Activated naive CD8-positive, alpha-beta T cell treated with anti-CD3 and anti-CD28 coated beads for 36 hours (primary cell): ENCODE results near the gene RELCH. TPM values are rescaled to one million over a fixed set of nuclear protein-coding genes. Genes with fewer than 3 reads are reported as not detected.

Source experiments
- DNase-seq: peaks from one replicate; pipeline ENCODE4 v3.0.0; 2021
- H3K27ac Mint-ChIP-seq: one replicate; pipeline ENCODE4 v1.8.0; 2022; ENCODE audit warnings: mild to moderate bottlenecking, moderate library complexity, mixed read lengths
- H3K27me3 Mint-ChIP-seq: one replicate; pipeline ENCODE4 v1.8.0; 2022; ENCODE audit warnings: mild to moderate bottlenecking, mixed read lengths
- H3K36me3 Mint-ChIP-seq: one replicate; pipeline ENCODE4 v1.8.0; 2021; ENCODE audit warnings: mild to moderate bottlenecking, mixed read lengths
- H3K4me1 Mint-ChIP-seq: one replicate; pipeline ENCODE4 v1.8.0; 2021; ENCODE audit warnings: mixed read lengths
- H3K4me3 Mint-ChIP-seq: one replicate; pipeline ENCODE4 v1.8.0; 2022; ENCODE audit warnings: mild to moderate bottlenecking, moderate library complexity, mixed read lengths
- H3K9me3 Mint-ChIP-seq: one replicate; pipeline ENCODE4 v1.8.0; 2022; ENCODE audit warnings: mixed read lengths
- total RNA-seq, 2 experiments: library from RNA; stranded (reverse); gene quantifications; one replicate each; pipeline ENCODE4 v1.2.3, GENCODE V29; 2021

The RELCH gene
- total RNA-seq, 2 experiments from 2014 or later = 13.5 to 13.9 TPM

GRCh38 chr18:62258616-62259015 is 71.6 kb downstream of the RELCH start:
- Mint-ChIP-seq H3K9me3 (no peaks in the 10 kb centered on the region), H3K4me1 (no peaks in the 10 kb centered on the region), H3K27me3 (no peaks in the 10 kb centered on the region), H3K36me3 (peaks cover 3% of the 10 kb centered on the region), H3K27ac (no peak overlapping the region), H3K4me3 (no peak overlapping the region)
- no peak for DNase-seq

- no peak for DNase-seq
- H3K4me3 Mint-ChIP-seq = no peak overlapping the region
Measured at GRCh38 chr18:62262061-62262460, 75.0 kb downstream of the RELCH start.

GRCh38 chr18:62264984-62265383 is 77.9 kb downstream of the RELCH start:
- H3K27me3 Mint-ChIP-seq = no peaks in the 10 kb centered on the region
- DNase-seq = no peak

More at GRCh38 chr18:62262061-62262460, 75.0 kb downstream of the RELCH start:
- Mint-ChIP-seq H3K27me3 (no peaks in the 10 kb centered on the region), H3K4me1 (peaks cover 3% of the 10 kb centered on the region), H3K36me3 (peaks cover 7% of the 10 kb centered on the region), H3K27ac (no peak overlapping the region), H3K9me3 (no peaks in the 10 kb centered on the region)

GRCh38 chr18:62277045-62277444 is 90.0 kb downstream of the RELCH start:
- Mint-ChIP-seq H3K27me3 (no peaks in the 10 kb centered on the region), H3K36me3 (peaks cover 16% of the 10 kb centered on the region), H3K4me3 (no peak overlapping the region), H3K9me3 (no peaks in the 10 kb centered on the region), H3K27ac (no peak overlapping the region), H3K4me1 (peaks cover 25% of the 10 kb centered on the region)
- no peak for DNase-seq

More at GRCh38 chr18:62264984-62265383, 77.9 kb downstream of the RELCH start:
- Mint-ChIP-seq H3K36me3 (peaks cover 8% of the 10 kb centered on the region), H3K9me3 (no peaks in the 10 kb centered on the region), H3K27ac (no peak overlapping the region), H3K4me3 (no peak overlapping the region), H3K4me1 (peaks cover 3% of the 10 kb centered on the region)

GRCh38 chr18:62279561-62279960 is 92.5 kb downstream of the RELCH start:
- no peak for DNase-seq
- Mint-ChIP-seq H3K4me1 (peaks cover 33% of the 10 kb centered on the region), H3K36me3 (peaks cover 31% of the 10 kb centered on the region), H3K27me3 (no peaks in the 10 kb centered on the region), H3K4me3 (no peak overlapping the region), H3K27ac (no peak overlapping the region), H3K9me3 (no peaks in the 10 kb centered on the region)

- Mint-ChIP-seq H3K27me3 (no peaks in the 10 kb centered on the region), H3K27ac (no peak overlapping the region), H3K9me3 (no peaks in the 10 kb centered on the region), H3K4me3 (no peak overlapping the region), H3K4me1 (peaks cover 32% of the 10 kb centered on the region), H3K36me3 (peaks cover 35% of the 10 kb centered on the region)
- no peak for DNase-seq
Measured at GRCh38 chr18:62280058-62280457, 93.0 kb downstream of the RELCH start.

- no peaks in the 10 kb centered on the region for H3K27me3 Mint-ChIP-seq
- H3K4me3 Mint-ChIP-seq = no peak overlapping the region
- peaks cover 39% of the 10 kb centered on the region for H3K36me3 Mint-ChIP-seq
- peaks cover 36% of the 10 kb centered on the region for H3K4me1 Mint-ChIP-seq
- peak overlapping the region; percentile 15 for H3K27ac Mint-ChIP-seq
- DNase-seq = no peak
- H3K9me3 Mint-ChIP-seq = no peaks in the 10 kb centered on the region
Measured at GRCh38 chr18:62280786-62281185, 93.7 kb downstream of the RELCH start.

GRCh38 chr18:62281684-62282083 is 94.6 kb downstream of the RELCH start:
- Mint-ChIP-seq H3K4me3 (no peak overlapping the region), H3K9me3 (no peaks in the 10 kb centered on the region), H3K4me1 (peaks cover 38% of the 10 kb centered on the region), H3K27me3 (no peaks in the 10 kb centered on the region), H3K27ac (peak overlapping the region; percentile 72), H3K36me3 (peaks cover 40% of the 10 kb centered on the region)
- no peak for DNase-seq

GRCh38 chr18:62282188-62282629 is 95.2 kb downstream of the RELCH start:
- Mint-ChIP-seq H3K27me3 (no peaks in the 10 kb centered on the region), H3K4me3 (no peak overlapping the region), H3K9me3 (no peaks in the 10 kb centered on the region), H3K4me1 (peaks cover 34% of the 10 kb centered on the region), H3K36me3 (peaks cover 36% of the 10 kb centered on the region), H3K27ac (peak overlapping the region; percentile 72)
- DNase-seq = no peak

GRCh38 chr18:62284637-62285036 is 97.6 kb downstream of the RELCH start:
- no peak for DNase-seq

GRCh38 chr18:62285281-62285680 is 98.2 kb downstream of the RELCH start:
- Mint-ChIP-seq H3K9me3 (no peaks in the 10 kb centered on the region), H3K4me3 (no peak overlapping the region), H3K27me3 (no peaks in the 10 kb centered on the region), H3K4me1 (peaks cover 41% of the 10 kb centered on the region), H3K36me3 (peaks cover 38% of the 10 kb centered on the region), H3K27ac (peak overlapping the region; percentile 1)
- no peak for DNase-seq

More at GRCh38 chr18:62284637-62285036, 97.6 kb downstream of the RELCH start:
- Mint-ChIP-seq H3K27me3 (no peaks in the 10 kb centered on the region), H3K36me3 (peaks cover 38% of the 10 kb centered on the region), H3K9me3 (no peaks in the 10 kb centered on the region), H3K4me1 (peaks cover 41% of the 10 kb centered on the region), H3K27ac (no peak overlapping the region), H3K4me3 (no peak overlapping the region)

- DNase-seq = no peak
- Mint-ChIP-seq H3K27me3 (no peaks in the 10 kb centered on the region), H3K4me1 (peaks cover 22% of the 10 kb centered on the region), H3K9me3 (no peaks in the 10 kb centered on the region), H3K4me3 (no peak overlapping the region), H3K36me3 (peaks cover 22% of the 10 kb centered on the region), H3K27ac (no peak overlapping the region)
Measured at GRCh38 chr18:62287781-62288664, 101.0 kb downstream of the RELCH start.

GRCh38 chr18:62288665-62289008 is 101.6 kb downstream of the RELCH start:
- Mint-ChIP-seq H3K27ac (no peak overlapping the region), H3K27me3 (no peaks in the 10 kb centered on the region), H3K9me3 (no peaks in the 10 kb centered on the region), H3K4me3 (no peak overlapping the region), H3K4me1 (peaks cover 19% of the 10 kb centered on the region), H3K36me3 (peaks cover 16% of the 10 kb centered on the region)
- no peak for DNase-seq

- Mint-ChIP-seq H3K9me3 (no peaks in the 10 kb centered on the region), H3K27me3 (no peaks in the 10 kb centered on the region), H3K27ac (no peak overlapping the region), H3K36me3 (peaks cover 14% of the 10 kb centered on the region), H3K4me3 (no peak overlapping the region), H3K4me1 (peaks cover 19% of the 10 kb centered on the region)
- no peak for DNase-seq
Measured at GRCh38 chr18:62289047-62289446, 102.0 kb downstream of the RELCH start.

- Mint-ChIP-seq H3K27me3 (no peaks in the 10 kb centered on the region), H3K27ac (no peak overlapping the region), H3K36me3 (peaks cover 10% of the 10 kb centered on the region), H3K9me3 (no peaks in the 10 kb centered on the region), H3K4me3 (no peak overlapping the region), H3K4me1 (peaks cover 5% of the 10 kb centered on the region)
- DNase-seq = no peak
Measured at GRCh38 chr18:62294073-62294472, 107.0 kb downstream of the RELCH start.
